H1 (cell line): ENCODE measurements around the gene TRAPPC13. TPM values are rescaled to one million over a fixed set of nuclear protein-coding genes. Genes with fewer than 3 reads are reported as not detected.
"Not testable (repeated sequence)": the region's sequence is repeated elsewhere in the genome, so short reads cannot be mapped to it uniquely, and the experiment has no call there.

Experiments
- CTCF ChIA-PET: fragments of 300-600 bp; sonication (Branson Sonifier 250); formaldehyde crosslinking; loops from one replicate; lab custom pipeline; 2021; ENCODE audit not compliant: partially characterized antibody; lab: Charles Lee
- POLR2A ChIA-PET: fragments of 300-600 bp; sonication (Branson Sonifier 250); formaldehyde crosslinking; loops from one replicate; lab custom pipeline; 2021; ENCODE audit warnings: inconsistent platforms; ENCODE audit not compliant: partially characterized antibody; lab: Charles Lee
- DNase-seq, 2 experiments: peaks; one replicate each; pipeline versions ENCODE4 v3.0.0 to v3.0.0-alpha.2; 2010 to 2022; ENCODE audit warnings: low spot score in 2 of 2, low read depth in 1 of 2, mixed read lengths in 1 of 2
- FAIRE-seq: peaks from 2 replicates; lab custom pipeline; 2011; peaks lifted over from hg19 to GRCh38; lab: Jason Lieb, UNC
- H2AFZ ChIP-seq: 2 replicates; pipeline ENCODE4 v1.8.1; 2012; ENCODE audit warnings: low read length, inconsistent platforms
- H2AK5ac ChIP-seq: 2 replicates; pipeline ENCODE4 v1.6.1; 2013; ENCODE audit warnings: low read depth, low read length
- H2BK120ac ChIP-seq: replicated peaks from 2 replicates; pipeline ENCODE3; 2013; ENCODE audit warnings: low read depth, low read length, inconsistent platforms
- H2BK12ac ChIP-seq: 2 replicates; pipeline ENCODE4 v1.6.1; 2013; ENCODE audit warnings: low read depth, low read length
- H2BK15ac ChIP-seq: 2 replicates; pipeline ENCODE4 v1.6.1; 2013; ENCODE audit warnings: low read length
- H2BK20ac ChIP-seq: 2 replicates; pipeline ENCODE4 v1.6.1; 2013; ENCODE audit warnings: low read length
- H2BK5ac ChIP-seq: 2 replicates; pipeline ENCODE4 v1.6.1; 2013; ENCODE audit warnings: low read depth, low read length
- H3K14ac ChIP-seq: 2 replicates; pipeline ENCODE4 v1.6.1; 2013; ENCODE audit warnings: inconsistent platforms; ENCODE audit not compliant: insufficient read length
- H3K18ac ChIP-seq: 2 replicates; pipeline ENCODE4 v1.6.1; 2013; ENCODE audit warnings: low read length; ENCODE audit errors: extremely low read depth
- H3K23ac ChIP-seq: 2 replicates; pipeline ENCODE4 v1.6.1; 2013; ENCODE audit warnings: inconsistent platforms; ENCODE audit not compliant: insufficient read length
- H3K23me2 ChIP-seq: 2 replicates; pipeline ENCODE4 v1.6.1; 2013; ENCODE audit warnings: low read depth, low read length
- H3K27ac ChIP-seq: 2 replicates; pipeline ENCODE4 v1.6.1; 2011; ENCODE audit warnings: low read depth, low read length, inconsistent platforms
- H3K27me3 ChIP-seq, 4 experiments: replicated peaks in 1 of 4; 1 replicate in 1 of 4; 2 replicates in 3 of 4; pipeline versions ENCODE4 v1.6.1 to v1.8.1; 2011 to 2013; ENCODE audit warnings: low read length in 3 of 4, mild to moderate bottlenecking in 3 of 4, inconsistent platforms in 2 of 4, mixed read lengths in 2 of 4, moderate library complexity in 1 of 4; ENCODE audit not compliant: control insufficient read depth in 3 of 4, insufficient read depth in 3 of 4; ENCODE audit errors: extremely low read depth in 1 of 4
- H3K36me3 ChIP-seq, 4 experiments: 2 replicates each; pipeline versions ENCODE4 v1.6.1 to v1.8.1; 2011 to 2013; ENCODE audit warnings: mild to moderate bottlenecking in 4 of 4, low read length in 3 of 4, moderate library complexity in 2 of 4, control low read depth in 1 of 4, inconsistent platforms in 1 of 4; ENCODE audit not compliant: insufficient read depth in 4 of 4, control insufficient read depth in 2 of 4
- H3K4ac ChIP-seq: replicated peaks from 2 replicates; pipeline ENCODE3; 2013; ENCODE audit warnings: low read length, low read depth, mixed read lengths, inconsistent platforms; ENCODE audit not compliant: insufficient read length
- H3K4me1 ChIP-seq, 4 experiments: replicated peaks in 1 of 4; 1 replicate in 1 of 4; 2 replicates in 3 of 4; pipeline versions ENCODE4 v1.6.1 to v1.8.1; 2011 to 2013; ENCODE audit warnings: low read length in 3 of 4, inconsistent platforms in 2 of 4, mixed read lengths in 1 of 4; ENCODE audit not compliant: insufficient read depth in 4 of 4, control insufficient read depth in 3 of 4
- H3K4me2 ChIP-seq, 2 experiments: 2 replicates each; pipeline versions ENCODE4 v1.6.1 to v1.8.1; 2011 to 2013; ENCODE audit warnings: low read depth in 2 of 2, low read length in 2 of 2, control low read depth in 1 of 2, inconsistent platforms in 1 of 2, mild to moderate bottlenecking in 1 of 2; ENCODE audit not compliant: insufficient read depth in 1 of 2
- H3K4me3 ChIP-seq, 4 experiments: fragments of 200-600, 300-600 bp in 1 of 4; sonication (generic), shearing (Covaris generic), sonication (Bioruptor Twin) in 1 of 4; 2 replicates each; pipeline versions ENCODE4 v1.5.1 to v1.8.1; 2011 to 2016; ENCODE audit warnings: low read length in 4 of 4, low read depth in 3 of 4, control low read depth in 2 of 4, inconsistent platforms in 2 of 4, mild to moderate bottlenecking in 2 of 4, mixed read lengths in 1 of 4, moderate library complexity in 1 of 4; ENCODE audit not compliant: insufficient read depth in 2 of 4; ENCODE audit errors: extremely low read depth in 1 of 4
- H3K56ac ChIP-seq: replicated peaks from 2 replicates; pipeline ENCODE3; 2013; ENCODE audit warnings: low read depth, mild to moderate bottlenecking, mixed read lengths, low read length, inconsistent platforms; ENCODE audit not compliant: insufficient read length
- H3K79me1 ChIP-seq: 2 replicates; pipeline ENCODE4 v1.6.1; 2013; ENCODE audit warnings: low read depth, low read length, control low read depth
- H3K79me2 ChIP-seq, 2 experiments: 2 replicates each; pipeline versions ENCODE4 v1.6.1 to v1.8.1; 2012 to 2013; ENCODE audit warnings: low read length in 2 of 2, mild to moderate bottlenecking in 2 of 2, inconsistent platforms in 1 of 2; ENCODE audit not compliant: insufficient read depth in 2 of 2, control insufficient read depth in 1 of 2
- H3K9ac ChIP-seq, 4 experiments: replicated peaks in 1 of 4; 1 replicate in 1 of 4; 2 replicates in 3 of 4; pipeline versions ENCODE4 v1.6.1 to v1.8.1; 2011 to 2013; ENCODE audit warnings: low read depth in 3 of 4, low read length in 3 of 4, control low read depth in 2 of 4, mild to moderate bottlenecking in 2 of 4, moderate library complexity in 2 of 4, inconsistent platforms in 1 of 4; ENCODE audit errors: extremely low read depth in 1 of 4
- H3K9me3 ChIP-seq, 2 experiments: 2 replicates each; pipeline versions ENCODE4 v1.6.1 to v1.8.1; 2012 to 2013; ENCODE audit warnings: mild to moderate bottlenecking in 2 of 2, moderate library complexity in 2 of 2, control low read depth in 1 of 2, inconsistent platforms in 1 of 2, low read depth in 1 of 2, low read length in 1 of 2, mixed read lengths in 1 of 2; ENCODE audit not compliant: insufficient read depth in 2 of 2
- H4K20me1 ChIP-seq, 2 experiments: replicated peaks in 1 of 2; 2 replicates each; pipeline versions ENCODE3 to v1.8.1; 2011 to 2013; ENCODE audit warnings: inconsistent platforms in 2 of 2, low read length in 2 of 2, mild to moderate bottlenecking in 1 of 2; ENCODE audit not compliant: insufficient read depth in 2 of 2, control insufficient read depth in 1 of 2
- H4K5ac ChIP-seq: 2 replicates; pipeline ENCODE4 v1.6.1; 2013; ENCODE audit warnings: low read length, low read depth, mixed read lengths, inconsistent platforms; ENCODE audit not compliant: insufficient read length
- H4K8ac ChIP-seq: 2 replicates; pipeline ENCODE4 v1.8.0; 2013; ENCODE audit warnings: mild to moderate bottlenecking, moderate library complexity, low read length, inconsistent platforms; ENCODE audit not compliant: insufficient read depth; ENCODE audit errors: extremely low read depth
- H4K91ac ChIP-seq: replicated peaks from 2 replicates; pipeline ENCODE3; 2013; ENCODE audit warnings: low read length, mixed read lengths, inconsistent platforms; ENCODE audit not compliant: insufficient read length
- WGBS, 2 experiments: shearing (Covaris generic) in 1 of 2; methylation state at CpG; one replicate each; pipeline versions ENCODE4 v1.1.6 to v1.1.7; 2013 to 2015; ENCODE audit warnings: low lambda C conversion rate in 2 of 2, mixed read lengths in 2 of 2, inconsistent platforms in 1 of 2, low coverage in 1 of 2, missing lambda C conversion rate in 1 of 2; ENCODE audit not compliant: insufficient replicate concordance in 2 of 2, insufficient coverage in 1 of 2, insufficient read length in 1 of 2; ENCODE audit errors: extremely low coverage in 1 of 2, missing lambda C conversion rate in 1 of 2; 5-methylcytosine and 5-hydroxymethylcytosine counted together
- polyA plus RNA-seq, 7 experiments: library from polyadenylated mRNA; depleted of rRNA in 3 of 7; stranded (reverse) in 5 of 7; unstranded in 2 of 7; fragments of >200 nt in 5 of 7; fragments of 200-250 nt in 2 of 7; gene quantifications; 1 replicate in 5 of 7; 2 replicates in 1 of 7; 4 replicates in 1 of 7; pipeline versions ENCODE4 v1.2.1 to v1.2.3, GENCODE V29; 2011 to 2013; ENCODE audit warnings: missing spikeins in 2 of 7, mixed read lengths in 2 of 7
- total RNA-seq: library from RNA; stranded (reverse); fragmentation: NEBNext Ultra II Directional; extraction: Animal tissue kit (Norgen Biotek cat#: 25700); gene quantifications from 2 replicates; pipeline ENCODE4 v1.2.1, GENCODE V29; 2021

The TRAPPC13 gene
- total and polyA plus RNA-seq, 2 of the 8 experiments (the other 6 are each of a cell fraction or from before 2014, with no cell fraction given) = 6.3 to 16.8 TPM

DNA sequence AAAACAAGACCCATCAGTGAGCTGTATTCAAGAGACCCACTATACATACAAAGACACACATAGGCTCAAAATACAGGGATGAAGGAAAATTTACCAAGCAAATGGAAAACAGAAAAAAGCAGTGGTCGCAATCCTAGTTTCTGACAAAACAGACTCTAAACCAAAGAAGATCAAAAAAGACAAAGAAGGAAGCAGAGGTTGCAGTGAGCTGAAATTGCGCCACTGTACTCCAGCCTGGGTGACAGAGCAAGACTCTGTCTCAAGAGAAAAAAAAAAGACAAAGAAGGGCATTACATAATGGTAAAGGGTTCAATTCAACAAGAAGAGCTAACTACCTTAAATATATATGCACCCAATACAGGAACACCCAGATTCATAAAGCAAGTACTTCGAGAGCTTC lies 51.2 kb downstream of the TRAPPC13 start:
- H3K56ac ChIP-seq = not testable (repeated sequence)

More for the DNA sequence above, 51.2 kb downstream of the TRAPPC13 start:
- DNase-seq, H2BK120ac ChIP-seq, H3K27ac ChIP-seq, H3K79me1 ChIP-seq, H4K20me1 ChIP-seq, H3K4me1 ChIP-seq, H3K23me2 ChIP-seq, H3K79me2 ChIP-seq, H4K8ac ChIP-seq, H4K5ac ChIP-seq, H2BK20ac ChIP-seq, H3K4me2 ChIP-seq, H3K18ac ChIP-seq, H3K9me3 ChIP-seq, H3K4ac ChIP-seq, H4K91ac ChIP-seq, H3K9ac ChIP-seq, H3K23ac ChIP-seq, H2BK12ac ChIP-seq, H3K27me3 ChIP-seq, FAIRE-seq, H3K4me3 ChIP-seq, H2BK5ac ChIP-seq, H3K36me3 ChIP-seq, POLR2A ChIA-PET, H2AFZ ChIP-seq, H2AK5ac ChIP-seq, H3K14ac ChIP-seq, H2BK15ac ChIP-seq: not testable (repeated sequence)
- CTCF ChIA-PET = interaction anchor here (7.8 kb wide), 1 partner anchor 11 kb away, joined by 43 read pairs; no protein-coding TSS in a partner anchor
- 84% methylated on average over 3 of the region's 3 CpGs; no CpG with 5 or more reads in 1 of the 2 experiments for WGBS, 2 experiments
